ENCODE results near the gene PCP4L1.
"Not testable (repeated sequence)": the region's sequence is repeated elsewhere in the genome, so short reads cannot be mapped to it uniquely, and the experiment has no call there.

The PCP4L1 gene

DNA sequence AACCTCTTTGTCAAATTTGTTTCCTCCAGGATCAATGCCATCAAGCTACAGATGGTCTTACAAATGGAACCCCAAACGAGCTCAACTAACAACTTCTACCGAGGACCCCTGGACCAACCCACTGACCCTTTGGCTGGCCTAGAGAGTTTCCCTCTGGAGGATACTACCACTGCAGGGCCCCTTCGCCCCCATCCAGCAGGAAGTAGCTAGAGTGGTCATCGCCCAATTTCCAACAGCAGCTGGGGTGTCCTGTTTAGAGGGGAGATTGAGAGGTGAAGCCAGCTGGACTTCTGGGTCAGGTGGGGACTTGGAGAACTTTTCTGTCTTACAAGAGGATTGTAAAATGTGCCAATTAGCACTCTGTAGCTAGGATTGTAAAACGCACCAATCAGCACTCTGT, 1.4 kb upstream of the PCP4L1 start:
- H3K36me3 ChIP-seq (ENCODE audit: insufficient read depth, low read depth, low read length); H3K4me3 ChIP-seq (ENCODE audit: low read length); H3K27ac ChIP-seq (ENCODE audit: low read length); H3K4me1 ChIP-seq (ENCODE audit: insufficient read depth, low read length); H3K9ac ChIP-seq (ENCODE audit: low read depth, low read length): not testable (repeated sequence)
- Histone ChIP-seq H3K9me3 (ENCODE audit: insufficient read depth, low read depth, low read length) (peaks cover 13% of the 10 kb centered on the region), H3K27me3 (ENCODE audit: insufficient read depth, low read length) (peaks cover 47% of the 10 kb centered on the region)

GRCh38 chr1:161259345-161259702, 779 bp downstream of the PCP4L1 start:
- Histone ChIP-seq H3K9ac (ENCODE audit: low read depth, low read length) (no peak overlapping the region), H3K4me3 (ENCODE audit: low read length) (peak overlapping the region; percentile 65; the same call in 1 of the 2 replicates), H3K27ac (ENCODE audit: low read length) (no peak overlapping the region), H3K36me3 (ENCODE audit: insufficient read depth, low read depth, low read length) (no peaks in the 10 kb centered on the region), H3K9me3 (ENCODE audit: insufficient read depth, low read depth, low read length) (peaks cover 13% of the 10 kb centered on the region), H3K4me1 (ENCODE audit: insufficient read depth, low read length) (peaks cover 7% of the 10 kb centered on the region), H3K27me3 (ENCODE audit: insufficient read depth, low read length) (peaks cover 47% of the 10 kb centered on the region)

DNA sequence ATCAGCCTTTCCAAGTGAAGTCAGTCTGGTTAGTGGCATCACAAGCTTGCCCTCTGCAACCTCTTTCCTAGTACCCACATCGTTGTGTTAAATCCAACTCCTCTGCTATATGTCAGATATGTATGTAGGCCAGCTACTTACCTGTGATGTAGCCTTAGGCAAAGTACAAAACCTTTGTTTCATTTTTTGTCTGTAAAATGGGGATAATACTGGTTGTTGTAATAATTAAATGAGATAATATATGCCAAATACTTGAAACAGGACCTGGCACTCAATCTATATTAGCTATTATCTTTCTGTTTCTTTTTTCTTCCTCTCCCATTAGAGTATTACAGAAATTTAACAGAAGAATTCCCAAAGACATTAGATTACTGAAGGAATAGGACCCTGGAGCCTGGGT, 1.2 kb downstream of the PCP4L1 start:
- H3K9me3 ChIP-seq (ENCODE audit: insufficient read depth, low read depth, low read length): peaks cover 13% of the 10 kb centered on the region
- no peak overlapping the region for H3K9ac ChIP-seq (ENCODE audit: low read depth, low read length)
- H3K27me3 ChIP-seq (ENCODE audit: insufficient read depth, low read length): peaks cover 47% of the 10 kb centered on the region
- no peak overlapping the region for H3K27ac ChIP-seq (ENCODE audit: low read length)
- H3K4me1 ChIP-seq (ENCODE audit: insufficient read depth, low read length): peaks cover 7% of the 10 kb centered on the region
- H3K36me3 ChIP-seq (ENCODE audit: insufficient read depth, low read depth, low read length): no peaks in the 10 kb centered on the region
- no peak overlapping the region for H3K4me3 ChIP-seq (ENCODE audit: low read length)

GRCh38 chr1:161260376-161261260, 2.1 kb downstream of the PCP4L1 start:
- Histone ChIP-seq H3K4me3 (ENCODE audit: low read length) (no peak overlapping the region), H3K27ac (ENCODE audit: low read length) (no peak overlapping the region), H3K4me1 (ENCODE audit: insufficient read depth, low read length) (peaks cover 7% of the 10 kb centered on the region), H3K9me3 (ENCODE audit: insufficient read depth, low read depth, low read length) (peaks cover 13% of the 10 kb centered on the region), H3K27me3 (ENCODE audit: insufficient read depth, low read length) (peaks cover 47% of the 10 kb centered on the region), H3K36me3 (ENCODE audit: insufficient read depth, low read depth, low read length) (no peaks in the 10 kb centered on the region), H3K9ac (ENCODE audit: low read depth, low read length) (no peak overlapping the region)

- Histone ChIP-seq H3K4me3 (ENCODE audit: low read length) (no peak overlapping the region), H3K9ac (ENCODE audit: low read depth, low read length) (no peak overlapping the region), H3K9me3 (ENCODE audit: insufficient read depth, low read depth, low read length) (peaks cover 13% of the 10 kb centered on the region), H3K27ac (ENCODE audit: low read length) (no peak overlapping the region), H3K27me3 (ENCODE audit: insufficient read depth, low read length) (peaks cover 47% of the 10 kb centered on the region), H3K4me1 (ENCODE audit: insufficient read depth, low read length) (peaks cover 13% of the 10 kb centered on the region), H3K36me3 (ENCODE audit: insufficient read depth, low read depth, low read length) (no peaks in the 10 kb centered on the region)
Observed at GRCh38 chr1:161261261-161262235, 3.0 kb downstream of the PCP4L1 start.

GRCh38 chr1:161265305-161265704, 6.8 kb downstream of the PCP4L1 start:
- H3K27ac ChIP-seq (ENCODE audit: low read length): no peak overlapping the region
- H3K9me3 ChIP-seq (ENCODE audit: insufficient read depth, low read depth, low read length): no peaks in the 10 kb centered on the region
- no peak overlapping the region for H3K4me3 ChIP-seq (ENCODE audit: low read length)
- peaks cover 14% of the 10 kb centered on the region for H3K4me1 ChIP-seq (ENCODE audit: insufficient read depth, low read length)
- no peaks in the 10 kb centered on the region for H3K36me3 ChIP-seq (ENCODE audit: insufficient read depth, low read depth, low read length)
- peaks cover 16% of the 10 kb centered on the region for H3K27me3 ChIP-seq (ENCODE audit: insufficient read depth, low read length)
- H3K9ac ChIP-seq (ENCODE audit: low read depth, low read length): no peak overlapping the region

- no peak overlapping the region for H3K27ac ChIP-seq (ENCODE audit: low read length)
- H3K4me3 ChIP-seq (ENCODE audit: low read length): no peak overlapping the region
- H3K36me3 ChIP-seq (ENCODE audit: insufficient read depth, low read depth, low read length): no peaks in the 10 kb centered on the region
- H3K27me3 ChIP-seq (ENCODE audit: insufficient read depth, low read length): peaks cover 7% of the 10 kb centered on the region
- H3K9me3 ChIP-seq (ENCODE audit: insufficient read depth, low read depth, low read length): no peaks in the 10 kb centered on the region
- peaks cover 6% of the 10 kb centered on the region; the same call in 1 of the 2 replicates for H3K4me1 ChIP-seq (ENCODE audit: insufficient read depth, low read length)
- no peak overlapping the region for H3K9ac ChIP-seq (ENCODE audit: low read depth, low read length)
Observed at GRCh38 chr1:161266202-161266601, 7.7 kb downstream of the PCP4L1 start.

- peaks cover 1% of the 10 kb centered on the region for H3K27me3 ChIP-seq (ENCODE audit: insufficient read depth, low read length)
- H3K9ac ChIP-seq (ENCODE audit: low read depth, low read length): no peak overlapping the region
- H3K4me3 ChIP-seq (ENCODE audit: low read length): no peak overlapping the region
- H3K27ac ChIP-seq (ENCODE audit: low read length): no peak overlapping the region
- no peaks in the 10 kb centered on the region for H3K9me3 ChIP-seq (ENCODE audit: insufficient read depth, low read depth, low read length)
- peaks cover 6% of the 10 kb centered on the region; the same call in 1 of the 2 replicates for H3K4me1 ChIP-seq (ENCODE audit: insufficient read depth, low read length)
- H3K36me3 ChIP-seq (ENCODE audit: insufficient read depth, low read depth, low read length): no peaks in the 10 kb centered on the region
Observed at GRCh38 chr1:161266836-161267235, 8.3 kb downstream of the PCP4L1 start.

DNA sequence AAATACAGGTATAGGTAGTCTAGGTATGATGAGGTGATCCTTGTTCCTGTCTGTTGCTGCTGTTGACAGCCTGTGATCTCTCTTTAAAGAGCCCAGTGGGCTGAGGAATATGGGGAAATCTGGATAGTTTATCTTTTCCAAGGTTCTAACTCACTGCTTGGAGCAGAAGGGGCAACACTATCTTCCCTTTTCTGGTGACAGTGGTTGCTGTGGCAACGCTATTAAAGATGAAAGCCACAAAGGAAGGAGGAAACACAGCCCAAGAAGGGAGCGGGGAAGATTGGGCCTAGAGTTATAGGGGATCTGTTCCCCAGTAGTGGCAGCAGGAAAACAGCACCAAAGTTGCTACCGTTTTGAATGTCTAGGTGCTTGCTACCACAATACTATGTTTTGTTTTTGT, 8.8 kb downstream of the PCP4L1 start:
- Histone ChIP-seq H3K4me3 (ENCODE audit: low read length) (no peak overlapping the region), H3K9ac (ENCODE audit: low read depth, low read length) (no peak overlapping the region), H3K9me3 (ENCODE audit: insufficient read depth, low read depth, low read length) (no peaks in the 10 kb centered on the region)

DNA sequence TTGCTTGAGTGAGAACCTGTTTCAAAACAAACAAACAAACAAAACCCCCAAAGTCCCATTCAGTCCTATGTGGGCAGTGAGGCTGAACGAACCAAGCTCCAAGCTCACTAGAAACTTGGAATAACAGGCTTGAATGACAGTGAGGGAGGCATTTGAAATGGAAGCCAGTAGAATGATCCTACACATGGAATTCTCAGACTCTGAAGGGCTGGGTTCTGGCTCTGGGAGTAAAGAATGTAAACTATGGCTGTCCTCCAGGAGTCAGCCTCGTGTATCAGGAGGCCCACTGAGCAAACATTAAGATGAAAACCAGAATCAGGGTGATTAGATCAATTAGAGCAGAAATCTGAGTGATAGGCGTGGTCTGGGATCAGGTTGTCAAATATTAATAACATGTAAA, 14.9 kb downstream of the PCP4L1 start:
- H3K4me1 ChIP-seq (ENCODE audit: insufficient read depth, low read length): no peaks in the 10 kb centered on the region
- no peak overlapping the region for H3K4me3 ChIP-seq (ENCODE audit: low read length)
- H3K9me3 ChIP-seq (ENCODE audit: insufficient read depth, low read depth, low read length): no peaks in the 10 kb centered on the region
- no peak overlapping the region for H3K9ac ChIP-seq (ENCODE audit: low read depth, low read length)
- 0 out of 2 replicates have a peak, but pooled peaks cover 3% of the 10 kb centered on the region for H3K27me3 ChIP-seq (ENCODE audit: insufficient read depth, low read length)
- no peak overlapping the region for H3K27ac ChIP-seq (ENCODE audit: low read length)
- no peaks in the 10 kb centered on the region for H3K36me3 ChIP-seq (ENCODE audit: insufficient read depth, low read depth, low read length)

More for the DNA sequence above, 8.8 kb downstream of the PCP4L1 start:
- no peak overlapping the region for H3K27ac ChIP-seq (ENCODE audit: low read length)
- H3K4me1 ChIP-seq (ENCODE audit: insufficient read depth, low read length): peaks cover 6% of the 10 kb centered on the region; the same call in 1 of the 2 replicates
- H3K36me3 ChIP-seq (ENCODE audit: insufficient read depth, low read depth, low read length): no peaks in the 10 kb centered on the region
- H3K27me3 ChIP-seq (ENCODE audit: insufficient read depth, low read length): no peaks in the 10 kb centered on the region

GRCh38 chr1:161274874-161275273, 16.3 kb downstream of the PCP4L1 start:
- H3K27ac ChIP-seq (ENCODE audit: low read length): no peak overlapping the region
- no peaks in the 10 kb centered on the region for H3K4me1 ChIP-seq (ENCODE audit: insufficient read depth, low read length)
- no peak overlapping the region for H3K4me3 ChIP-seq (ENCODE audit: low read length)
- H3K9ac ChIP-seq (ENCODE audit: low read depth, low read length): no peak overlapping the region
- H3K36me3 ChIP-seq (ENCODE audit: insufficient read depth, low read depth, low read length): no peaks in the 10 kb centered on the region
- 0 out of 2 replicates have a peak, but pooled peaks cover 3% of the 10 kb centered on the region for H3K27me3 ChIP-seq (ENCODE audit: insufficient read depth, low read length)
- H3K9me3 ChIP-seq (ENCODE audit: insufficient read depth, low read depth, low read length): no peaks in the 10 kb centered on the region
